Measurements from ENCODE around the gene FOXL3. TPM values are rescaled to one million over a fixed set of nuclear protein-coding genes. Genes with fewer than 3 reads are reported as not detected.

FOXL3 gene
- polyA plus RNA-seq, 3 donors = not detected

DNA sequence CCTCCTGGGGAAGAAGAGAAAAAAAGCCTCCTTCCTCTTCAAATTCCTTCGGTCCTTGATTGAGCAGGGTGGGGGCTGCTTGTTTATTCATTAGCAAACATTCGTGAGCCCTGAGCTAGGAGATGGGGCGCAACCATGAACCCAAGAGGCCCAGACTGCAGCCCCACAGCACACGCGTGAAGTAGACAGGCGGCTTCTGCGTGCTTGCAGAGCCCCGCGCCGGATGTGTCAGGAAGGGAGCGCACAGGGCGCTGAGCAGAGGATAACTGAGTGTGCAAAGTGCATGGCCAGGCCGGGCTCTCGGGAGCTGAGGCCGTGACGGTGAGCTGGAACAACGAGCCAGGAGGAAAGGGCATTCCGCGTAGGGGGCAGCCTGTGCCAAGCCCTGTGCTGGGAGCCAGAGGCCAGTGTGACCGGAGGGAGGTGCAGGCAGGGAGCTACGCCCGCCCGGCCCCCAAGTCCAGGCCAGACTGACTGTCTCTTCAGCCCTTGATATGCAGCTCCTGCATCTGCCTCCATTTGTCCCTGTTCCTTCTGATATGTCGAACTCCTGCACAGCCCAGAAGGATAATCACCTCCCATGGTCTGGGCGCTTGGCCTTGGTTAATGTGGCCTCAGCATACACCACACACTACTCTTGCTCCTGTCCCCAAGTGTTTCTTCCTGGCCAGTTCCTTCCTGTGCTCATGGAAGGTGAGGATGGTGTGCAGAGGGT lies 4.6 kb downstream of the FOXL3 start:
- no peak overlapping the region for H2AFZ ChIP-seq (ENCODE audit: insufficient read depth, low read depth, low read length, poor library complexity, severe bottlenecking)
- WGBS (ENCODE audit: insufficient coverage) = 91% methylated on average over 21 of the region's 25 CpGs
- H3K4me1 ChIP-seq (ENCODE audit: control insufficient read depth in 1 of 2, insufficient read depth in 2 of 2, low read length in 2 of 2) = no peaks in the 10 kb centered on the region
- H3K4me1 Mint-ChIP-seq = no peaks in the 10 kb centered on the region
- intact Hi-C loops (cut with micrococcal nuclease) = no loop called here
- no peak overlapping the region for H3K9ac ChIP-seq (ENCODE audit: insufficient read depth, low read length, poor library complexity, severe bottlenecking)
- peaks cover 0 to 4% (median 0%) of the 10 kb centered on the region in 7 donors for H3K9me3 Mint-ChIP-seq
- no peaks in the 10 kb centered on the region for H3K79me2 ChIP-seq (ENCODE audit: insufficient read depth, low read length)
- DNase-seq = no peak
- H3K27ac ChIP-seq (ENCODE audit: low read depth in 1 of 2, low read length in 2 of 2) = no peak overlapping the region
- TF ChIP-seq, protein P1, sequence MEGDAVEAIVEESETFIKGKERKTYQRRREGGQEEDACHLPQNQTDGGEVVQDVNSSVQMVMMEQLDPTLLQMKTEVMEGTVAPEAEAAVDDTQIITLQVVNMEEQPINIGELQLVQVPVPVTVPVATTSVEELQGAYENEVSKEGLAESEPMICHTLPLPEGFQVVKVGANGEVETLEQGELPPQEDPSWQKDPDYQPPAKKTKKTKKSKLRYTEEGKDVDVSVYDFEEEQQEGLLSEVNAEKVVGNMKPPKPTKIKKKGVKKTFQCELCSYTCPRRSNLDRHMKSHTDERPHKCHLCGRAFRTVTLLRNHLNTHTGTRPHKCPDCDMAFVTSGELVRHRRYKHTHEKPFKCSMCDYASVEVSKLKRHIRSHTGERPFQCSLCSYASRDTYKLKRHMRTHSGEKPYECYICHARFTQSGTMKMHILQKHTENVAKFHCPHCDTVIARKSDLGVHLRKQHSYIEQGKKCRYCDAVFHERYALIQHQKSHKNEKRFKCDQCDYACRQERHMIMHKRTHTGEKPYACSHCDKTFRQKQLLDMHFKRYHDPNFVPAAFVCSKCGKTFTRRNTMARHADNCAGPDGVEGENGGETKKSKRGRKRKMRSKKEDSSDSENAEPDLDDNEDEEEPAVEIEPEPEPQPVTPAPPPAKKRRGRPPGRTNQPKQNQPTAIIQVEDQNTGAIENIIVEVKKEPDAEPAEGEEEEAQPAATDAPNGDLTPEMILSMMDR (IDR thresholded peaks at IDR 0.05) = no peak
- H4K20me1 ChIP-seq (ENCODE audit: insufficient read depth, low read length) = no peaks in the 10 kb centered on the region
- no peak overlapping the region for H3K27ac Mint-ChIP-seq
- H3K4me2 ChIP-seq (replicated peaks; ENCODE audit: extremely low read depth, low read length, poor library complexity, severe bottlenecking) = no peak overlapping the region
- no peaks in the 10 kb centered on the region for H3K9me3 ChIP-seq (replicated peaks in 1 of 2; ENCODE audit: control insufficient read depth in 1 of 2, insufficient read depth in 1 of 2, low read length in 2 of 2)
- peaks cover 11 to 25% of the 10 kb centered on the region in 2 donors for H3K27me3 ChIP-seq (ENCODE audit: control insufficient read depth in 2 of 2, insufficient read depth in 2 of 2, low read length in 2 of 2)
- peak overlapping the region in 1 of 2 donors; percentile 9 for H3K4me3 Mint-ChIP-seq
- H3K4me3 ChIP-seq (replicated peaks in 1 of 3; ENCODE audit: low read depth in 2 of 3, low read length in 3 of 3) = no peak overlapping the region
- H3K27me3 Mint-ChIP-seq (ENCODE audit: low read depth in 3 of 3) = peaks cover 23 to 50% (median 33%) of the 10 kb centered on the region in 3 donors
- no peaks in the 10 kb centered on the region for H3K36me3 ChIP-seq (replicated peaks in 1 of 2; ENCODE audit: control insufficient read depth in 1 of 2, insufficient read depth in 2 of 2, low read length in 2 of 2)
- H3K36me3 Mint-ChIP-seq = no peaks in the 10 kb centered on the region

DNA sequence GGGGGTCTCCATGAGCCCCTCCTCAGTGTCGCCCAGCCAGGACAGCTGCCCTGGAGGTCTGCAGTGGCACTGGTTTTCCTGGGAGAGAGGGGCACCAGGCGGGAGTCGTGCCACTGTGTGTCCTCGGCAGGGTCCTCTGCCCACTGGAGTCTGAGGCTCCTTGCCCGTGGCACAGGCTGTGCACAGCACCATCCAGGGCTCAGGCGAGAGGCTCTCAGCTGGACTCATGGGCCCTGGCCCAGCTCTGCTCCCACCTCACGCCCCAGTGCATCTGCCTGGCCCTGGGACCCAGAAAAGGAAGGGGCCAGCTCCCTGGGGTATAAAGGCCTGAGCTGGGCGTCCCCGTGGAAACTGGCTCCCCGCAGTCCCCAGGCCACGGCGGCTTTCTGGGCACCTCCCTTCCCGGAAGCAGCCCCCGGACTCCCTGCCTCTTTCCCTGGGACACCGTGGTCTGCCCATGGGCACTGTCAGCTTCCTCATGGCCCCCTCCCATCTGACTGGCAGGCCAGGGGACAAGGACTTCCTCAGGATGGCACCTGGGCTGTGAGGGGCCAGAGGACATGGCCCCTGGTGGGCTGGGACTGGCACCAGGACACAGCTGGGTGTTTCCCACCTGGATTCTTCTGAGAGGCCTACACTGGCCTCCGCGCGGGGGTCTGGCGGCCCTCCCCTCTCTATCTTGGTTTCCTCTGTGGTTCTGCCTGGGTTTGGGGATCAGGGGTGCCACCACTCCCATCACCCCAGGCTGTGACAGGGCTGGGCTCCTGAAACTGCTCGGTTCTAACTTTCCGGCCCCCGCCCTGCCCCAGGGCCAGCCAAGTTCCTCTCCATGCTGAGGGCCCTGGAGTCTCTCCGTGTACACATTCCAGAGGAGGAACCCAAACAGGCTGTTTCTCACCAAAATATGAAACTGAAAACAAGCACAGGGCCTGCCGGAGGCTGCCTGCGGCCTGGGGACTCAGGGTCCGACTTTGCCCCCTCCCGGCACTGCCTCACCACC lies 5.5 kb downstream of the FOXL3 start:
- H3K9me3 Mint-ChIP-seq = peaks cover 0 to 4% (median 0%) of the 10 kb centered on the region in 7 donors
- H3K27ac ChIP-seq (ENCODE audit: low read depth in 1 of 2, low read length in 2 of 2) = no peak overlapping the region
- peak overlapping the region in 1 of 2 donors; percentile 9 for H3K4me3 Mint-ChIP-seq
- no peak overlapping the region for H3K9ac ChIP-seq (ENCODE audit: insufficient read depth, low read length, poor library complexity, severe bottlenecking)
- H3K27ac Mint-ChIP-seq = no peak overlapping the region
- H3K4me3 ChIP-seq (replicated peaks in 1 of 3; ENCODE audit: low read depth in 2 of 3, low read length in 3 of 3) = no peak overlapping the region
- no peaks in the 10 kb centered on the region for H3K36me3 Mint-ChIP-seq
- no peaks in the 10 kb centered on the region for H3K79me2 ChIP-seq (ENCODE audit: insufficient read depth, low read length)
- H3K36me3 ChIP-seq (replicated peaks in 1 of 2; ENCODE audit: control insufficient read depth in 1 of 2, insufficient read depth in 2 of 2, low read length in 2 of 2) = no peaks in the 10 kb centered on the region
- H2AFZ ChIP-seq (ENCODE audit: insufficient read depth, low read depth, low read length, poor library complexity, severe bottlenecking) = no peak overlapping the region
- 86% methylated on average over 25 of the region's 27 CpGs for WGBS (ENCODE audit: insufficient coverage)
- H4K20me1 ChIP-seq (ENCODE audit: insufficient read depth, low read length) = no peaks in the 10 kb centered on the region
- no peak for DNase-seq
- TF ChIP-seq, protein P1 (IDR thresholded peaks at IDR 0.05) = no peak
- H3K27me3 Mint-ChIP-seq (ENCODE audit: low read depth in 3 of 3) = peaks cover 23 to 42% (median 26%) of the 10 kb centered on the region in 3 donors
- no peaks in the 10 kb centered on the region for H3K9me3 ChIP-seq (replicated peaks in 1 of 2; ENCODE audit: control insufficient read depth in 1 of 2, insufficient read depth in 1 of 2, low read length in 2 of 2)
- intact Hi-C loops (cut with micrococcal nuclease) = no loop called here
- H3K27me3 ChIP-seq (ENCODE audit: control insufficient read depth in 2 of 2, insufficient read depth in 2 of 2, low read length in 2 of 2) = peaks cover 5 to 17% of the 10 kb centered on the region in 2 donors
- no peaks in the 10 kb centered on the region for H3K4me1 Mint-ChIP-seq
- no peak overlapping the region for H3K4me2 ChIP-seq (replicated peaks; ENCODE audit: extremely low read depth, low read length, poor library complexity, severe bottlenecking)
- H3K4me1 ChIP-seq (ENCODE audit: control insufficient read depth in 1 of 2, insufficient read depth in 2 of 2, low read length in 2 of 2) = no peaks in the 10 kb centered on the region
